ENCODE results near the gene A4GALT. TPM values are rescaled to one million over a fixed set of nuclear protein-coding genes. Genes with fewer than 3 reads are reported as not detected.

Gene A4GALT
- total and polyA plus RNA-seq, 10 of the 15 experiments (the other 5 are each of a cell fraction or from before 2014, with no cell fraction given) = 0.04 to 3.9 (median 2.3) TPM; not detected in 1

DNA sequence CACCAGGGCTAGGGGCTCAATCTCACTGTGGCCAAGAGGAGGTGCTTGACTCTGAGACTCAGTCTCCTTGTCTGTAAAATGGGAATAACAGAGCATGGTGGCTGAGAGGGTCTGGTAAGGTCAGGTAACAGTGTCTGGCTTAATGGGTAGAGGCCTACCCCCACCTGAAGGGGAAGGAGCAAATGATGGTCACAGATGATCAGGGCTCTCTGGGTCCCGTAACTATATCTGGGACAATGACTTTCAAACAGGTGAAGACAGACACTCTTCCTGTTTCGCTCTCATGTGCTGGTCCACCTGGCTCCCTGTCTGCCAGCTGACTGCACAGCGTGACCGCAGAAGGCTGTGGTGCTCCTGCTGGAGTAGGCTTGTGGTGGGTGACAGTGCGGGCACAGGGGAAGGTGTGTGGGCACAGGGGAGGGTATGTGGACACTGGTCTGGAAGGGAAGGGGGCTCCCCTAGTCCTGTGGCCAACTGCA lies 4.0 kb downstream of the A4GALT start (continued):
- TF ChIP-seq SMC3 (IDR thresholded peaks at IDR 0.05; ENCODE audit: borderline replicate concordance, low read length) (0 out of 2 replicates have a peak, but pooled peaks have one; percentile 2), POU2F2 (IDR thresholded peaks at IDR 0.05; ENCODE audit: borderline replicate concordance, low read depth, low read length) (no peak), JUND (IDR thresholded peaks at IDR 0.05; ENCODE audit: low read depth, low read length) (no peak), SP1 (IDR thresholded peaks at IDR 0.05; ENCODE audit: low read depth, low read length) (no peak), SIX5 (IDR thresholded peaks at IDR 0.05; ENCODE audit: low read depth, low read length, severe bottlenecking) (no peak), SPI1 (IDR thresholded peaks at IDR 0.05; ENCODE audit: borderline replicate concordance, insufficient read depth, low read depth, low read length) (peak; percentile 40), NR2C2 (IDR thresholded peaks at IDR 0.05; ENCODE audit: borderline replicate concordance, control insufficient read depth, insufficient read length, low read depth) (no peak)
- TF ChIP-seq, protein P1, sequence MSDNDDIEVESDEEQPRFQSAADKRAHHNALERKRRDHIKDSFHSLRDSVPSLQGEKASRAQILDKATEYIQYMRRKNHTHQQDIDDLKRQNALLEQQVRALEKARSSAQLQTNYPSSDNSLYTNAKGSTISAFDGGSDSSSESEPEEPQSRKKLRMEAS (IDR thresholded peaks at IDR 0.05; ENCODE audit: low read depth, low read length) = no peak

DNA sequence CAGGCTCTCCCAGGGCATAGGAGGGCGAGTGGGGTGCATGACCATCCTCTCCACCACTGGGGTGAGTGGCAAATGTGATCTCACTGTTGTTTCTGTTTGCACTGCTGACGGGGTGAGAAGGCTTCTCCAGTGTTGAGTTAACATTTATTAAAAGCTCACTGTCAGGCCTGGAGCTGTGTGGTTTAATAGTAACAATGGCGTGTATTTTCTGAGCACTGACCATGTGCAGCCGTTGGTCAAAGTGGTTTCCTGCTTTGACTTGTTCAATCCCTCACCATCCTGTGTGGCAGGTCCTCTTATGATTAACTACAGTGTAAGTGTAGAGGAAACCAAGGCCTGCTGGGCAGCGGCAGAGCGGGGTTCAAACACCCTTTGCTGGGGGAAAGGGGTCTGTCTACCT lies 4.4 kb downstream of the A4GALT start:
- H3K36me3 ChIP-seq (ENCODE audit: control insufficient read depth in 2 of 2, insufficient read depth in 2 of 2, low read length in 1 of 2) = no peaks in the 10 kb centered on the region; a peak in 2 of 4 replicates
- peaks cover 1% of the 10 kb centered on the region; the same call in 2 of the 3 replicates for H3K9me3 ChIP-seq (replicated peaks; ENCODE audit: control insufficient read depth, insufficient read depth, low read length)
- ChIA-PET POLR2A (interaction anchor here (0.6 to 2.8 kb wide), 8 partner anchors 9 to 141 kb away, joined by 3 to 11 read pairs (median 4); partner anchors contain the start of gene ARFGAP3), SMC1A (ENCODE audit: uncharacterized antibody, unreplicated experiment) (interaction anchor here (0.6 to 4.2 kb wide), 4 partner anchors 10 to 173 kb away, joined by 3 to 18 read pairs (median 8); no protein-coding TSS in a partner anchor), RAD21 (ENCODE audit: unreplicated experiment) (interaction anchor here (0.5 to 3.5 kb wide), 5 partner anchors 36 to 144 kb away, joined by 4 to 17 read pairs (median 14); no protein-coding TSS in a partner anchor), CTCF (interaction anchor here (3.8 kb wide), 1 partner anchor 52 kb away, joined by 21 read pairs; no protein-coding TSS in a partner anchor)
- H3K27me3 ChIP-seq (replicated peaks in 1 of 2; ENCODE audit: control insufficient read depth in 2 of 2, insufficient read depth in 2 of 2, low read length in 1 of 2) = no peaks in the 10 kb centered on the region
- in situ Hi-C loops (cut with MboI) (no loop called here), intact Hi-C loops (cut with micrococcal nuclease; ENCODE audit: unreplicated experiment) (loop anchor here (2.0 kb wide), 2 partner anchors 49 to 51 kb away; no protein-coding TSS in a partner anchor)
- DNase-seq (ENCODE audit: low read depth, low spot score) (peak; percentile 87), ATAC-seq (peak; percentile 67), FAIRE-seq (peak; percentile 65)
- H4K20me1 ChIP-seq (ENCODE audit: control insufficient read depth, insufficient read depth) = no peaks in the 10 kb centered on the region
- no peak overlapping the region for H2AFZ ChIP-seq (ENCODE audit: control insufficient read depth, low read depth, low read length)
- peaks cover 33% of the 10 kb centered on the region for H3K79me2 ChIP-seq (ENCODE audit: control insufficient read depth, insufficient read depth, low read length)
- WGBS (ENCODE audit: insufficient coverage, insufficient replicate concordance, low lambda C conversion rate, missing lambda C conversion rate) = 0% methylated on average over 6 of the region's 6 CpGs
- H3K27ac ChIP-seq (ENCODE audit: control insufficient read depth, insufficient read depth) = peak overlapping the region; percentile 81
- peaks cover 49% of the 10 kb centered on the region for H3K4me1 ChIP-seq (ENCODE audit: control insufficient read depth, insufficient read depth, low read length)
- 0 out of 2 replicates have a peak overlapping the region, but pooled peaks have one; percentile 49 for H3K4me3 ChIP-seq
- BruUV-seq (replicated peaks) = no TSS peak
- peak overlapping the region; percentile 78 for H3K4me2 ChIP-seq (ENCODE audit: control insufficient read depth, insufficient read depth)
- H3K9ac ChIP-seq (ENCODE audit: control insufficient read depth, insufficient read depth, low read length) = peak overlapping the region; percentile 3; the same call in 1 of the 2 replicates
- TF ChIP-seq LARP7 (IDR thresholded peaks at IDR 0.05) (no peak), JUND (IDR thresholded peaks at IDR 0.05; ENCODE audit: low read depth, low read length) (peak; percentile 28; the same call in 1 of the 2 replicates), NR2C2 (IDR thresholded peaks at IDR 0.05; ENCODE audit: borderline replicate concordance, control insufficient read depth, insufficient read length, low read depth) (no peak), YY1 (IDR thresholded peaks at IDR 0.05; ENCODE audit: low read depth, low read length) (peak; percentile 58; the same call in 1 of the 2 replicates), TCF3 (IDR thresholded peaks at IDR 0.05; ENCODE audit: borderline replicate concordance, insufficient read depth, low read depth, low read length) (no peak), ETV6 (conservative IDR thresholded peaks at IDR 0.05 in 1 of 2, IDR thresholded peaks at IDR 0.05 in 1 of 2; ENCODE audit: borderline replicate concordance in 1 of 2, low read depth in 1 of 2) (no peak), EP300 (IDR thresholded peaks at IDR 0.05; ENCODE audit: borderline replicate concordance in 1 of 2, control insufficient read depth in 1 of 2, low read depth in 2 of 2, low read length in 2 of 2) (peak; percentile 73 to 76; a peak in 2 of 4 replicates)
- TF ChIP-seq, protein P2, sequence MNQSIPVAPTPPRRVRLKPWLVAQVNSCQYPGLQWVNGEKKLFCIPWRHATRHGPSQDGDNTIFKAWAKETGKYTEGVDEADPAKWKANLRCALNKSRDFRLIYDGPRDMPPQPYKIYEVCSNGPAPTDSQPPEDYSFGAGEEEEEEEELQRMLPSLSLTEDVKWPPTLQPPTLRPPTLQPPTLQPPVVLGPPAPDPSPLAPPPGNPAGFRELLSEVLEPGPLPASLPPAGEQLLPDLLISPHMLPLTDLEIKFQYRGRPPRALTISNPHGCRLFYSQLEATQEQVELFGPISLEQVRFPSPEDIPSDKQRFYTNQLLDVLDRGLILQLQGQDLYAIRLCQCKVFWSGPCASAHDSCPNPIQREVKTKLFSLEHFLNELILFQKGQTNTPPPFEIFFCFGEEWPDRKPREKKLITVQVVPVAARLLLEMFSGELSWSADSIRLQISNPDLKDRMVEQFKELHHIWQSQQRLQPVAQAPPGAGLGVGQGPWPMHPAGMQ (IDR thresholded peaks at IDR 0.05; ENCODE audit: borderline replicate concordance) = no peak
- TF ChIP-seq, protein P3, sequence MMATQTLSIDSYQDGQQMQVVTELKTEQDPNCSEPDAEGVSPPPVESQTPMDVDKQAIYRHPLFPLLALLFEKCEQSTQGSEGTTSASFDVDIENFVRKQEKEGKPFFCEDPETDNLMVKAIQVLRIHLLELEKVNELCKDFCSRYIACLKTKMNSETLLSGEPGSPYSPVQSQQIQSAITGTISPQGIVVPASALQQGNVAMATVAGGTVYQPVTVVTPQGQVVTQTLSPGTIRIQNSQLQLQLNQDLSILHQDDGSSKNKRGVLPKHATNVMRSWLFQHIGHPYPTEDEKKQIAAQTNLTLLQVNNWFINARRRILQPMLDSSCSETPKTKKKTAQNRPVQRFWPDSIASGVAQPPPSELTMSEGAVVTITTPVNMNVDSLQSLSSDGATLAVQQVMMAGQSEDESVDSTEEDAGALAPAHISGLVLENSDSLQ (IDR thresholded peaks at IDR 0.05) = peak; percentile 69
